ENCODE results near the gene A1BG. TPM values are rescaled to one million over a fixed set of nuclear protein-coding genes. Genes with fewer than 3 reads are reported as not detected.
A peak's percentile ranks its signal among the peaks of the same experiment; 100 is the strongest.

The A1BG gene
- total and polyA plus RNA-seq, 7 experiments from 2014 or later, result 7.0 to 60.1 (median 16.2) TPM

DNA sequence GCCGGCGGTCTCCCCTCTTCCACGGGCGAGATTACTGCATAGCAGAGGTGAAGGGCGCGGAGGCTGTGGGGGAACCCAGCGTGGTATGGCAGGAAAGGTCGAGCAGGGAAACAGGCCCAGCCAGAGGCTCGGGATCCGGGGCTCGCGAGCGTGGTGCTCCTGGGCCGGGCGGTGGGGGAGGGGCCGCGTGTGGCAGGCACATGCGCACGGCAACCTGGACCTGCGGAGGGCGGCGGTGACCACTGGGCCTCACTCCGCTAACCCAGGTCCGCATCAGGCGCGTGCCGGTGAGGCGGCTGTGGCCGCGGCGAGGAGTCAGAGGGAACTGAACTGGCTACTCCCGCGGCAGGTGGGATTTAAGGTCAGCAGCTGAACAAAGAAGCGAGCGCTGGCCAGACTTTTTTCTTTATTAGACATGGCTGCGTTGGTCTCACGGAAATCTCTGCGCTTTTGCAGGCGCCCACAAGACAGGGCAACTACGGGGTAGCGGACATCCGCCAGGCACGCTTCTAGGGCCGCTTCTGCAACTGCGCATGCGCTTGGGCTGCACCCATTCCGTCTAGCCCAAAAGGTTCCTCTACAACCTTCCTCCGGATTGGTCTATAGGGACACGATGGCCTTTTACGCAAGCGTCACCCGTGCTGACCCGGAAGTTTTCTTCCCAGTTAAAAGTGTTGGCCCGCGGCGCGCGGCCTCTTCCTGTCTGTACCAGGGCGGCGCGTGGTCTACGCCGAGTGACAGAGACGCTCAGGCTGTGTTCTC is 33.5 kb upstream of the A1BG start, which contains the start of gene RPS5:
RPS5 (plus strand) TSS at position 694 of the 762 bp plus-strand sequence. CDS start 869 bp downstream, outside the sequence.
- Mint-ChIP-seq H3K4me1 (peaks cover 22 to 59% (median 45%) of the 10 kb centered on the region in 7 donors), H3K4me3 (peak within 1 kb of the TSS; percentile 89 to 96 (median 94)), H3K27me3 (peaks cover 0 to 3% (median 0%) of the 10 kb centered on the region in 5 donors), H3K27ac (peak within 1 kb of the TSS; percentile 94 to 99 (median 97)), H3K36me3 (peaks cover 0 to 19% (median 13%) of the 10 kb centered on the region in 5 donors), H3K9me3 (no peaks in the 10 kb centered on the region)
- Histone ChIP-seq H3K4me1 (ENCODE audit: control insufficient read depth in 2 of 2, insufficient read depth in 2 of 2, low read length in 2 of 2) (peaks cover 26% of the 10 kb centered on the region in 2 donors), H3K9me3 (ENCODE audit: control insufficient read depth in 2 of 3, low read length in 3 of 3) (no peaks in the 10 kb centered on the region), H3K36me3 (ENCODE audit: control insufficient read depth in 2 of 3, insufficient read depth in 3 of 3, low read length in 3 of 3) (peaks cover 0 to 22% (median 8%) of the 10 kb centered on the region in 3 experiments), H3K27ac (ENCODE audit: low read depth, low read length) (peak within 1 kb of the TSS; percentile 94), H3K4me3 (ENCODE audit: low read length) (peak within 1 kb of the TSS; percentile 75), H3K27me3 (ENCODE audit: control insufficient read depth in 2 of 2, insufficient read depth in 2 of 2, low read length in 2 of 2) (no peaks in the 10 kb centered on the region)
- CTCF ChIA-PET, result interaction anchor here (0.7 kb wide), 1 partner anchor 67 kb away, joined by 3 read pairs; no protein-coding TSS in a partner anchor
- ATAC-seq (peak; percentile 97), DNase-seq (peak; percentile 84 to 98 (median 96))
- intact Hi-C loops (cut with micrococcal nuclease), result loop anchor here (1.0 to 10.0 kb wide), 19 partner anchors 15 to 949 kb away; partner anchors contain the start of genes ZNF132 (in 2 of the 2), ZNF497 (in 2 of the 2), ZNF584 (in 2 of the 2) and ERVK3-1 (in 1 of the 2)
- POLR2A ChIA-PET, result interaction anchor here (0.6 to 3.3 kb wide), 7 partner anchors 13 to 231 kb away, joined by 3 to 16 read pairs (median 4); partner anchors contain the start of genes ZNF497 and ZNF584

DNA sequence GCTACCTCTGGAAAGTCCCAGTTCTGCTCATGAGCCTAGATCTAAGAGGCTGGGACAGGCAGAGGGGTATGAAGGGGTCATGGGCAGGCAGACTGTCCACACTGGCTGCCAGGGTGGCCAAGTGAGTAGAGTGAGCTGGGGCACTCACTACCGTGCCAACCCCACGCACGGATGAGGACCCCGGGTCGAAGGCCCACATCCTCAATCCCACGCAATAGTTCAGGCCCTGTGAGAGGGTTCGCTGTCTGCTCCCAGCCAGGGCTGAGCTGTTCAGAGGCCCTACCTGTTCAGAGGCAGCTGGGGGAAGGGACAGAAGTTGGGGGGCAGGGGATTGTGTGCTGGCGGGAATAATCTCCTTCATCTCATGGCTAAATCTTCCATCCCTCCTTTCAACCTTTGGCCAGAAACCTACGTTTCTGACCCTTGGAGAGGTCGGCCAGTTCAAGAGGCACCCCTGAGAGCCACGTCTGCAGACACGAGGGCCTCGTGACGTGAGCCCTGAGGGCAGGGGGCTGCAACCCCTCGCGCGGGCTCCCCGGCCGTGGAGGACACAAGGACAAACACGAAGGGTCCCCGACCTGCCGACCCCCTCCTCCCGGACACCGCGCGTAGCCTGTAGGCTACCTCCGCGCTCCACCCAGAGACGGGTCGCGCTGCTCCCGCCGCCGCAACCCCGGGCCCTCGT is 32.7 kb upstream of the A1BG start:
- peaks cover 0 to 16% (median 8%) of the 10 kb centered on the region in 3 experiments for H3K36me3 ChIP-seq (ENCODE audit: control insufficient read depth in 2 of 3, insufficient read depth in 3 of 3, low read length in 3 of 3)
- H3K27ac ChIP-seq (ENCODE audit: low read depth, low read length), result peak overlapping the region; percentile 94
- POLR2A ChIA-PET, result interaction anchor here (0.6 to 1.9 kb wide), 7 partner anchors 23 to 231 kb away, joined by 3 to 8 read pairs (median 4); partner anchors contain the start of genes ZNF497 and ZNF584
- ATAC-seq, result no peak
- H3K4me3 Mint-ChIP-seq, result peak overlapping the region; percentile 89 to 96 (median 94)
- H3K27me3 ChIP-seq (ENCODE audit: control insufficient read depth in 2 of 2, insufficient read depth in 2 of 2, low read length in 2 of 2), result no peaks in the 10 kb centered on the region
- H3K9me3 ChIP-seq (ENCODE audit: control insufficient read depth in 2 of 3, low read length in 3 of 3), result no peaks in the 10 kb centered on the region
- H3K36me3 Mint-ChIP-seq, result peaks cover 0 to 18% (median 13%) of the 10 kb centered on the region in 5 donors
- H3K4me3 ChIP-seq (ENCODE audit: low read length), result peak overlapping the region; percentile 75
- H3K27ac Mint-ChIP-seq, result peak overlapping the region; percentile 94 to 99 (median 97)
- intact Hi-C loops (cut with micrococcal nuclease), result loop anchor here (1.0 to 10.0 kb wide), 7 partner anchors 39 to 949 kb away; partner anchors contain the start of genes ZBTB45 (in 1 of the 2), ZNF274 (in 1 of the 2), ZNF417 (in 1 of the 2) and ZNF419 (in 1 of the 2)
- peaks cover 26 to 32% of the 10 kb centered on the region in 2 donors for H3K4me1 ChIP-seq (ENCODE audit: control insufficient read depth in 2 of 2, insufficient read depth in 2 of 2, low read length in 2 of 2)
- peaks cover 22 to 63% (median 50%) of the 10 kb centered on the region in 7 donors for H3K4me1 Mint-ChIP-seq
- CTCF ChIA-PET, result interaction anchor here (0.7 kb wide), 1 partner anchor 68 kb away, joined by 3 read pairs; no protein-coding TSS in a partner anchor
- peak in 4 of 9 donors; percentile 19 to 23 (median 22) for DNase-seq
- no peaks in the 10 kb centered on the region for H3K9me3 Mint-ChIP-seq
- peaks cover 0 to 3% (median 0%) of the 10 kb centered on the region in 5 donors for H3K27me3 Mint-ChIP-seq

DNA sequence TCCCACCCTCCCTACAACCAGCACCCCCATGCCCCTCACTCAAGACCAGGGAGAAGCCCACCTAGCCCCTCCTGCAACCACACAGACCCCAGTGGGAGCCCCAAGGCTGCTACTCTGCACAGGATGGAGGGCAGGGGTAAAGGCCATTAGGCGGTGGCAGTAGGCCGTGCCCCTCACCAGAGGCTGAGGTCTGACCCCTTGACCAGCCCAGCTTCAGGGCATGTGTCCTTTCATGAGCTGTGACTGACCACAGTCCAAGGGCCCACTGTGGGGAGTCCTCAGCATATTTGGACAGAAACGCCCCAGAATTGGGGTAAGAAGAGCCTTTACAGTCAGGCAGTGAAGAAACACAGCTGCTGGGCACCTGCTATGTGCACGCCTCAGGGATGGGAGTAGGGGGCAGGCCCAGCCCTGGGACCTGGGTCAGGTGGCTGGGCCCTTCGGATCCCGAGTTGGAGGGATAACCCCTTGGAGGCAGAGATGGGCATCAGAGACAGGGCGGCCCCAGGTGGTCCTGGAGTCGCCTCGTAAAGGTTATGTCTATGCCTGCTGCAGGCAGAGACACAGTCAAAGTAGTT is 32.1 kb upstream of the A1BG start:
- H3K4me1 ChIP-seq (ENCODE audit: control insufficient read depth in 2 of 2, insufficient read depth in 2 of 2, low read length in 2 of 2), result peaks cover 26 to 32% of the 10 kb centered on the region in 2 donors
- Mint-ChIP-seq H3K4me1 (peaks cover 22 to 58% (median 46%) of the 10 kb centered on the region in 7 donors), H3K27ac (peak overlapping the region; percentile 94 to 99 (median 97)), H3K9me3 (no peaks in the 10 kb centered on the region), H3K27me3 (peaks cover 0 to 3% (median 0%) of the 10 kb centered on the region in 5 donors), H3K36me3 (peaks cover 0 to 14% (median 9%) of the 10 kb centered on the region in 5 donors), H3K4me3 (peak overlapping the region; percentile 89 to 96 (median 94))
- ChIA-PET POLR2A (interaction anchor here (1.1 kb wide), 2 partner anchors 23 to 38 kb away, joined by 6 to 8 read pairs; partner anchors contain the start of gene ZNF497), CTCF (no interaction called here)
- peak in 1 of 9 donors; percentile 6 for DNase-seq
- no peaks in the 10 kb centered on the region for H3K27me3 ChIP-seq (ENCODE audit: control insufficient read depth in 2 of 2, insufficient read depth in 2 of 2, low read length in 2 of 2)
- H3K9me3 ChIP-seq (ENCODE audit: control insufficient read depth in 2 of 3, low read length in 3 of 3), result no peaks in the 10 kb centered on the region
- intact Hi-C loops (cut with micrococcal nuclease), result loop anchor here in 1 of 2 donors (5.0 to 10.0 kb wide), 3 partner anchors 471 to 948 kb away; partner anchors contain the start of genes ZNF417, ZNF419 and ZNF749
- H3K36me3 ChIP-seq (ENCODE audit: control insufficient read depth in 2 of 3, insufficient read depth in 3 of 3, low read length in 3 of 3), result peaks cover 0 to 10% (median 5%) of the 10 kb centered on the region in 3 experiments
- ATAC-seq, result no peak
- peak overlapping the region; percentile 94 for H3K27ac ChIP-seq (ENCODE audit: low read depth, low read length)
- peak overlapping the region; percentile 75 for H3K4me3 ChIP-seq (ENCODE audit: low read length)

DNA sequence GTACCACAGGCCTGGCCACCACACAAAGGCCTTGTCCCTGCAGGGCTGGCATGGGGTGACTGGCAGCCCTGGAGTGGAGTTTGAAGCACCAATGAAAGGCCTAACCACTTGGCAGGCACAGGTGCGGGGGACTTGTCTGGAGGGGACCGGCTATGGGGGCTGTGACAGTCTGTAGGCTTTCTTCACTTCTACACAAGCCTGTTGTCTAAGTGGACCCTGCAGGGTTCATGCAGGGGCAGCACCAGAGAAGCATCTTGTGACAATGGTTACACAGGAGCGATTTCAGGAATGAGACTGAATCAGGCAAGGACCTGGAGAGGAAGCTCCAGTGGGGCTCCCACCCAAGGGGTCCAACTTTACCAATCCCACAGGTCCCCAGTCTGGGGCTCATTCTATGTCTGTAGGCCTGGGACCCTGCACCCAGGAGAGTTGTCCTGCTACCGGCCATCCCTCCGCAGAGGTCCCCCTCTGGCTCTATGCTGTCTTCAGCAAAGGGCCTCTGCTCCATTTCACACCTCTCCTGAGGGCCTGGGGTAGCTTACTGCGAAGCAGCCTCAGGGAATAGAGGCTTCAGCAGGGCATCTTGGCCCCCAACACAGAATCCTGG is 29.8 kb upstream of the A1BG start:
- H3K36me3 ChIP-seq (ENCODE audit: control insufficient read depth in 2 of 3, insufficient read depth in 3 of 3, low read length in 3 of 3), result peaks cover 0 to 1% (median 0%) of the 10 kb centered on the region in 3 experiments
- H3K27me3 Mint-ChIP-seq, result peaks cover 0 to 3% (median 0%) of the 10 kb centered on the region in 5 donors
- H3K27me3 ChIP-seq (ENCODE audit: control insufficient read depth in 2 of 2, insufficient read depth in 2 of 2, low read length in 2 of 2), result no peaks in the 10 kb centered on the region
- H3K27ac ChIP-seq (ENCODE audit: low read depth, low read length), result no peak overlapping the region
- DNase-seq, result peak in 1 of 9 donors; percentile 5
- H3K36me3 Mint-ChIP-seq, result peaks cover 0 to 4% (median 0%) of the 10 kb centered on the region in 5 donors
- H3K4me1 Mint-ChIP-seq, result peaks cover 26 to 58% (median 48%) of the 10 kb centered on the region in 7 donors
- peaks cover 30 to 37% of the 10 kb centered on the region in 2 donors for H3K4me1 ChIP-seq (ENCODE audit: control insufficient read depth in 2 of 2, insufficient read depth in 2 of 2, low read length in 2 of 2)
- no peaks in the 10 kb centered on the region for H3K9me3 ChIP-seq (ENCODE audit: control insufficient read depth in 2 of 3, low read length in 3 of 3)
- H3K4me3 ChIP-seq (ENCODE audit: low read length), result no peak overlapping the region
- H3K4me3 Mint-ChIP-seq, result peak overlapping the region in 4 of 10 donors; percentile 17 to 93 (median 53)
- intact Hi-C loops (cut with micrococcal nuclease), result loop anchor here in 1 of 2 donors (5.0 to 10.0 kb wide), 3 partner anchors 36 to 898 kb away; partner anchors contain the start of genes ZNF417 and ZNF419
- ChIA-PET POLR2A (interaction anchor here (2.3 kb wide), 1 partner anchor 20 kb away, joined by 12 read pairs; the partner anchor contains the start of gene ZNF497), CTCF (no interaction called here)
- H3K9me3 Mint-ChIP-seq, result no peaks in the 10 kb centered on the region
- H3K27ac Mint-ChIP-seq, result peak overlapping the region in 4 of 9 donors; percentile 19 to 93 (median 52)
- ATAC-seq, result no peak

DNA sequence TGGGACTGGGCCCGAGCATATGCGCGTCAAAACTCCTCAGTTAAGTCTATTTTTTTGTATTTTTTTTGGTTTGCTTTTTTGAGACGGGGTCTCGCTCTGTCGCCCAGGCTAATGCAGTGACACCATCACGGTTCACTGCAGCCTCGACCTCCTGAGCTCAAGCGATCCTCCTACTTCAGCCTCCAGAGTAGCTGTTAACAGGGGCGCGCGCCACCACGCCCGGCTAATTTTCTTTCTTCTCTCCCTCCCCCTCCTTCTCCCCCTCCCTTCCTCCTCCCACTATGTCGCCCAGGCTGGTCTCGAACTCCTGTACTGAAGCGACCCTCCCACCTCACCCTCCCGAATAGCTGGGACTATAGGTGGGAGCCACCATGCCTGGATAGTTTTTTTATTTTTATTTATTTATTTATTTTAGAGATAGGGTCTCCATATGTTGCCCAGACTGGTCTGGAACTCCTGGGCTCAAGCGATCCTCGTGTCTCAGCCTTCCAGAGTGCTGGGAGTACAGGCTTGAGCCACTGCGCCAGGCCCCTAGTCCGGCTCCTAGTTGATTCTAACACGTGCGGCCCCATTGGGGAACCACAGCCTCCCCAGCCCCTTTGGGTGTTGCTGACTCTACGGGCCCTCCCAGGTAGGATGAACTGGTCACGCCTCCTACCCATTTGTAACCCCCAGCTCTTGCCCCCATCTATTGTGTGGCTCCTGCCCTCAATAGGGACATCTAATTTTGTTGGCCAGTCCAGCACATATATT is 28.3 kb upstream of the A1BG start:
- Mint-ChIP-seq H3K27ac (peak overlapping the region; percentile 93 to 97 (median 97)), H3K9me3 (no peaks in the 10 kb centered on the region), H3K27me3 (no peaks in the 10 kb centered on the region), H3K4me1 (peaks cover 23 to 44% (median 38%) of the 10 kb centered on the region in 7 donors), H3K4me3 (peak overlapping the region; percentile 87 to 98 (median 91)), H3K36me3 (peaks cover 0 to 2% (median 0%) of the 10 kb centered on the region in 5 donors)
- peak overlapping the region; percentile 96 for H3K27ac ChIP-seq (ENCODE audit: low read depth, low read length)
- ChIA-PET POLR2A (interaction anchor here (0.5 to 2.3 kb wide), 13 partner anchors 9 to 700 kb away, joined by 3 to 12 read pairs (median 4); partner anchors contain the start of genes TRIM28, ZNF132, ZNF497 and ZNF551), CTCF (interaction anchor here (0.6 kb wide), 1 partner anchor 140 kb away, joined by 3 read pairs; no protein-coding TSS in a partner anchor)
- H3K4me1 ChIP-seq (ENCODE audit: control insufficient read depth in 2 of 2, insufficient read depth in 2 of 2, low read length in 2 of 2), result peaks cover 25 to 30% of the 10 kb centered on the region in 2 donors
- intact Hi-C loops (cut with micrococcal nuclease), result loop anchor here (1.0 to 10.0 kb wide), 23 partner anchors 19 to 1101 kb away; partner anchors contain the start of genes ERVK3-1 (in 2 of the 2), ZNF132 (in 2 of the 2), ZNF274 (in 2 of the 2) and ZNF324 (in 2 of the 2)
- DNase-seq, result peak in 1 of 9 donors; percentile 10
- ATAC-seq, result no peak
- no peaks in the 10 kb centered on the region for H3K9me3 ChIP-seq (ENCODE audit: control insufficient read depth in 2 of 3, low read length in 3 of 3)
- H3K27me3 ChIP-seq (ENCODE audit: control insufficient read depth in 2 of 2, insufficient read depth in 2 of 2, low read length in 2 of 2), result no peaks in the 10 kb centered on the region
- peak overlapping the region; percentile 97 for H3K4me3 ChIP-seq (ENCODE audit: low read length)
- H3K36me3 ChIP-seq (ENCODE audit: control insufficient read depth in 2 of 3, insufficient read depth in 3 of 3, low read length in 3 of 3), result no peaks in the 10 kb centered on the region
